HL-60 (cell line): ENCODE results near the gene FAM234A.

ENCODE experiments used
- GABPA ChIP-seq: IDR thresholded peaks from 2 replicates; pipeline ENCODE4 v1.6.1; 2012; ENCODE audit warnings: low read depth
- POLR2AphosphoS5 ChIP-seq: IDR thresholded peaks from 2 replicates; pipeline ENCODE4 v1.6.1; 2012; ENCODE audit warnings: low read depth
- SPI1 ChIP-seq: IDR thresholded peaks from 2 replicates; pipeline ENCODE4 v1.6.1; 2012; ENCODE audit warnings: low read depth, mild to moderate bottlenecking, borderline replicate concordance
- TF ChIP-seq, protein P1 (sequence below): IDR thresholded peaks from one replicate; pipeline ENCODE4 v1.5.1; 2011; ENCODE audit warnings: low read length, control low read depth, inconsistent platforms; ENCODE audit not compliant: insufficient read depth
- TF ChIP-seq, protein P2 (sequence below): IDR thresholded peaks from 2 replicates; pipeline ENCODE4 v1.6.1; 2012; ENCODE audit warnings: low read depth; ENCODE audit not compliant: insufficient replicate concordance

DNA sequence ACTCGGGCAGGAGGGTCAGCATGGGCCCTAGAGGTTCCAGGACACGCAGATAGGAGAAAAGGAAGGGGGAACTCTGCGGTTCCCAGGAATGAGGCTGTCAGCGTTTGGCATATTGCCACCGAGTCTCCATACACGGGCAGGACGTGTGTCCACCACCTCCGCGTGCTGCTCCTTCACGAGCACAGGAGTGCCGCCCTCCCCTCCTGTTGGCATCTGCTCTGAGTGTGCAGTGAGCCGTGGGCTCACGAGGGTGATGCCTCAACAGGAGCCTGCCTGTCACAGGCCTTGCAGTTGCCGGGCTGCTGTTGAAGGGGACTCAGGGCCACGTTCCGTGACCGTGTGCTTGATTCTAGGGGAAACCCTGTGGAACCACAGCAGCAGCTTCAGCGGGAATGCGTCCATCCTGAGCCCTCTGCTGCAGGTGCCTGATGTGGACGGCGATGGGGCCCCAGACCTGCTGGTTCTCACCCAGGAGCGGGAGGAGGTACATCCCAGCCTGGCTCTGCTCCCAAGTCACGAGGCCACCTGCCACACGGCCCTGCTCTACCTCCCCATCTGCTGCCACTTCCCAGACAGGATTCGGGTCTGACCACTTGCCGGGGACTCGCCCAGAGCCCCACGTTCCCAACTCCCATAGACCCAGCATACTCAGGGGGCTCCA lies 26.5 kb downstream of the FAM234A start:
- TF ChIP-seq, protein P1, sequence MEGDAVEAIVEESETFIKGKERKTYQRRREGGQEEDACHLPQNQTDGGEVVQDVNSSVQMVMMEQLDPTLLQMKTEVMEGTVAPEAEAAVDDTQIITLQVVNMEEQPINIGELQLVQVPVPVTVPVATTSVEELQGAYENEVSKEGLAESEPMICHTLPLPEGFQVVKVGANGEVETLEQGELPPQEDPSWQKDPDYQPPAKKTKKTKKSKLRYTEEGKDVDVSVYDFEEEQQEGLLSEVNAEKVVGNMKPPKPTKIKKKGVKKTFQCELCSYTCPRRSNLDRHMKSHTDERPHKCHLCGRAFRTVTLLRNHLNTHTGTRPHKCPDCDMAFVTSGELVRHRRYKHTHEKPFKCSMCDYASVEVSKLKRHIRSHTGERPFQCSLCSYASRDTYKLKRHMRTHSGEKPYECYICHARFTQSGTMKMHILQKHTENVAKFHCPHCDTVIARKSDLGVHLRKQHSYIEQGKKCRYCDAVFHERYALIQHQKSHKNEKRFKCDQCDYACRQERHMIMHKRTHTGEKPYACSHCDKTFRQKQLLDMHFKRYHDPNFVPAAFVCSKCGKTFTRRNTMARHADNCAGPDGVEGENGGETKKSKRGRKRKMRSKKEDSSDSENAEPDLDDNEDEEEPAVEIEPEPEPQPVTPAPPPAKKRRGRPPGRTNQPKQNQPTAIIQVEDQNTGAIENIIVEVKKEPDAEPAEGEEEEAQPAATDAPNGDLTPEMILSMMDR: no peak
- TF ChIP-seq, protein P2, sequence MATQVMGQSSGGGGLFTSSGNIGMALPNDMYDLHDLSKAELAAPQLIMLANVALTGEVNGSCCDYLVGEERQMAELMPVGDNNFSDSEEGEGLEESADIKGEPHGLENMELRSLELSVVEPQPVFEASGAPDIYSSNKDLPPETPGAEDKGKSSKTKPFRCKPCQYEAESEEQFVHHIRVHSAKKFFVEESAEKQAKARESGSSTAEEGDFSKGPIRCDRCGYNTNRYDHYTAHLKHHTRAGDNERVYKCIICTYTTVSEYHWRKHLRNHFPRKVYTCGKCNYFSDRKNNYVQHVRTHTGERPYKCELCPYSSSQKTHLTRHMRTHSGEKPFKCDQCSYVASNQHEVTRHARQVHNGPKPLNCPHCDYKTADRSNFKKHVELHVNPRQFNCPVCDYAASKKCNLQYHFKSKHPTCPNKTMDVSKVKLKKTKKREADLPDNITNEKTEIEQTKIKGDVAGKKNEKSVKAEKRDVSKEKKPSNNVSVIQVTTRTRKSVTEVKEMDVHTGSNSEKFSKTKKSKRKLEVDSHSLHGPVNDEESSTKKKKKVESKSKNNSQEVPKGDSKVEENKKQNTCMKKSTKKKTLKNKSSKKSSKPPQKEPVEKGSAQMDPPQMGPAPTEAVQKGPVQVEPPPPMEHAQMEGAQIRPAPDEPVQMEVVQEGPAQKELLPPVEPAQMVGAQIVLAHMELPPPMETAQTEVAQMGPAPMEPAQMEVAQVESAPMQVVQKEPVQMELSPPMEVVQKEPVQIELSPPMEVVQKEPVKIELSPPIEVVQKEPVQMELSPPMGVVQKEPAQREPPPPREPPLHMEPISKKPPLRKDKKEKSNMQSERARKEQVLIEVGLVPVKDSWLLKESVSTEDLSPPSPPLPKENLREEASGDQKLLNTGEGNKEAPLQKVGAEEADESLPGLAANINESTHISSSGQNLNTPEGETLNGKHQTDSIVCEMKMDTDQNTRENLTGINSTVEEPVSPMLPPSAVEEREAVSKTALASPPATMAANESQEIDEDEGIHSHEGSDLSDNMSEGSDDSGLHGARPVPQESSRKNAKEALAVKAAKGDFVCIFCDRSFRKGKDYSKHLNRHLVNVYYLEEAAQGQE: no peak
- TF ChIP-seq POLR2AphosphoS5: no peak
- TF ChIP-seq GABPA: no peak
- TF ChIP-seq SPI1: no peak
